Astrocyte (in vitro differentiated cells and primary cell): Measurements from ENCODE around the gene GTPBP3. TPM values are rescaled to one million over a fixed set of nuclear protein-coding genes. Genes with fewer than 3 reads are reported as not detected.

Experiments
- DNase-seq: peaks from one replicate; pipeline ENCODE4 v3.0.0-alpha.2; 2010; ENCODE audit warnings: low read depth
- FAIRE-seq: peaks from 2 replicates; lab custom pipeline; 2011; peaks lifted over from hg19 to GRCh38; lab: Jason Lieb, UNC
- H2AFZ ChIP-seq: 2 replicates; pipeline ENCODE4 v1.6.0; 2012; ENCODE audit warnings: low read depth, low read length, inconsistent platforms
- H3K27ac ChIP-seq: 2 replicates; pipeline ENCODE4 v1.5.1; 2011; ENCODE audit warnings: low read depth, low read length, inconsistent platforms
- H3K27me3 ChIP-seq: 2 replicates; pipeline ENCODE4 v1.6.0; 2011; ENCODE audit warnings: low read length, inconsistent platforms; ENCODE audit not compliant: insufficient read depth
- H3K36me3 ChIP-seq: 2 replicates; pipeline ENCODE4 v1.5.1; 2011; ENCODE audit warnings: low read length, inconsistent platforms; ENCODE audit not compliant: insufficient read depth
- H3K4me1 ChIP-seq: 2 replicates; pipeline ENCODE4 v1.5.1; 2011; ENCODE audit warnings: low read length, inconsistent platforms; ENCODE audit not compliant: insufficient read depth
- H3K4me2 ChIP-seq: 2 replicates; pipeline ENCODE4 v1.6.0; 2012; ENCODE audit warnings: low read length, inconsistent platforms
- H3K4me3 ChIP-seq: 2 replicates; pipeline ENCODE4 v1.5.1; 2011; ENCODE audit warnings: low read depth, mild to moderate bottlenecking, low read length, inconsistent platforms; ENCODE audit not compliant: insufficient read depth
- H3K79me2 ChIP-seq: 2 replicates; pipeline ENCODE4 v1.6.0; 2012; ENCODE audit warnings: mild to moderate bottlenecking, low read length, inconsistent platforms; ENCODE audit not compliant: insufficient read depth
- H3K9ac ChIP-seq: 2 replicates; pipeline ENCODE4 v1.6.0; 2012; ENCODE audit warnings: mild to moderate bottlenecking, low read length, inconsistent platforms
- H3K9me3 ChIP-seq: 2 replicates; pipeline ENCODE4 v1.5.1; 2012; ENCODE audit warnings: low read depth, mild to moderate bottlenecking, low read length, inconsistent platforms; ENCODE audit not compliant: insufficient read depth
- H4K20me1 ChIP-seq: 2 replicates; pipeline ENCODE4 v1.6.0; 2012; ENCODE audit warnings: low read length, inconsistent platforms; ENCODE audit not compliant: insufficient read depth
- H3K27ac Mint-ChIP-seq: one replicate; pipeline ENCODE4 v1.8.0; 2021; ENCODE audit warnings: mild to moderate bottlenecking, mixed read lengths; ENCODE audit not compliant: unreplicated experiment
- H3K27me3 Mint-ChIP-seq: one replicate; pipeline ENCODE4 v1.8.0; 2021; ENCODE audit warnings: low read depth, mixed read lengths; ENCODE audit not compliant: unreplicated experiment
- H3K36me3 Mint-ChIP-seq: one replicate; pipeline ENCODE4 v1.8.0; 2021; ENCODE audit warnings: low read depth, mixed read lengths; ENCODE audit not compliant: unreplicated experiment
- H3K4me1 Mint-ChIP-seq: one replicate; pipeline ENCODE4 v1.8.0; 2021; ENCODE audit warnings: low read depth, mixed read lengths; ENCODE audit not compliant: unreplicated experiment
- H3K4me3 Mint-ChIP-seq: one replicate; pipeline ENCODE4 v1.8.0; 2021; ENCODE audit warnings: mild to moderate bottlenecking, moderate library complexity, mixed read lengths; ENCODE audit not compliant: unreplicated experiment
- H3K9me3 Mint-ChIP-seq: one replicate; pipeline ENCODE4 v1.8.0; 2021; ENCODE audit warnings: mild to moderate bottlenecking, mixed read lengths; ENCODE audit not compliant: unreplicated experiment
- CTCF ChIP-seq: IDR thresholded peaks from 2 replicates; pipeline ENCODE4 v1.5.1; 2011; ENCODE audit warnings: low read depth, mild to moderate bottlenecking, inconsistent platforms, low read length, moderate library complexity; ENCODE audit not compliant: insufficient read depth
- EZH2 ChIP-seq: IDR thresholded peaks from 2 replicates; pipeline ENCODE4 v1.6.1; 2012; ENCODE audit warnings: mild to moderate bottlenecking, low read length, inconsistent platforms; ENCODE audit not compliant: insufficient read depth
- total RNA-seq: library from RNA; stranded (reverse); gene quantifications from 2 replicates; pipeline ENCODE4 v1.2.1, GENCODE V29; 2021

GTPBP3 gene
- total RNA-seq, 1 donor from 2014 or later, result 21.7 TPM

- Mint-ChIP-seq H3K27me3 (no peaks in the 10 kb centered on the region), H3K4me1 (peaks cover 22% of the 10 kb centered on the region), H3K27ac (no peak overlapping the region), H3K9me3 (no peaks in the 10 kb centered on the region), H3K4me3 (no peak overlapping the region), H3K36me3 (peaks cover 10% of the 10 kb centered on the region)
- peaks cover 24% of the 10 kb centered on the region for H3K4me1 ChIP-seq
- FAIRE-seq (no peak), DNase-seq (no peak)
- no peak overlapping the region for H2AFZ ChIP-seq
- H3K36me3 ChIP-seq, result peaks cover 3% of the 10 kb centered on the region
- no peak for TF ChIP-seq CTCF
- TF ChIP-seq EZH2, result no peak
- peaks cover 51% of the 10 kb centered on the region for H4K20me1 ChIP-seq
- H3K4me2 ChIP-seq, result no peak overlapping the region
- H3K79me2 ChIP-seq, result peaks cover 51% of the 10 kb centered on the region
- H3K27me3 ChIP-seq, result no peaks in the 10 kb centered on the region
- no peak overlapping the region for H3K9ac ChIP-seq
- no peak overlapping the region for H3K4me3 ChIP-seq
- no peaks in the 10 kb centered on the region for H3K9me3 ChIP-seq
- no peak overlapping the region for H3K27ac ChIP-seq
Observed at GRCh38 chr19:17314007-17314593, 23.3 kb upstream of the GTPBP3 start.

- no peak overlapping the region for H3K4me3 ChIP-seq
- H3K79me2 ChIP-seq, result peaks cover 4% of the 10 kb centered on the region
- H2AFZ ChIP-seq, result no peak overlapping the region
- H3K4me1 ChIP-seq, result no peaks in the 10 kb centered on the region
- H3K9ac ChIP-seq, result no peak overlapping the region
- no peaks in the 10 kb centered on the region for H3K27me3 Mint-ChIP-seq
- H3K36me3 ChIP-seq, result peaks cover 3% of the 10 kb centered on the region
- H3K27ac ChIP-seq, result no peak overlapping the region
- H3K4me1 Mint-ChIP-seq, result no peaks in the 10 kb centered on the region
- peaks cover 17% of the 10 kb centered on the region for H3K36me3 Mint-ChIP-seq
- FAIRE-seq (no peak), DNase-seq (no peak)
- no peaks in the 10 kb centered on the region for H3K9me3 ChIP-seq
- no peak overlapping the region for H3K4me3 Mint-ChIP-seq
- no peak overlapping the region for H3K4me2 ChIP-seq
- TF ChIP-seq EZH2 (no peak), CTCF (no peak)
- H4K20me1 ChIP-seq, result peaks cover 24% of the 10 kb centered on the region
- no peaks in the 10 kb centered on the region for H3K9me3 Mint-ChIP-seq
- H3K27me3 ChIP-seq, result no peaks in the 10 kb centered on the region
- H3K27ac Mint-ChIP-seq, result no peak overlapping the region
Observed at GRCh38 chr19:17318966-17319365, 18.4 kb upstream of the GTPBP3 start.

- Mint-ChIP-seq H3K4me1 (no peaks in the 10 kb centered on the region), H3K4me3 (no peak overlapping the region), H3K27me3 (no peaks in the 10 kb centered on the region), H3K9me3 (no peaks in the 10 kb centered on the region), H3K27ac (no peak overlapping the region), H3K36me3 (peaks cover 17% of the 10 kb centered on the region)
- H3K4me1 ChIP-seq, result no peaks in the 10 kb centered on the region
- H3K36me3 ChIP-seq, result peaks cover 3% of the 10 kb centered on the region
- H3K27ac ChIP-seq, result no peak overlapping the region
- no peak overlapping the region for H3K4me3 ChIP-seq
- H3K9me3 ChIP-seq, result no peaks in the 10 kb centered on the region
- H4K20me1 ChIP-seq, result peaks cover 19% of the 10 kb centered on the region
- H3K27me3 ChIP-seq, result no peaks in the 10 kb centered on the region
- no peak overlapping the region for H3K4me2 ChIP-seq
- no peak overlapping the region for H2AFZ ChIP-seq
- DNase-seq (no peak), FAIRE-seq (no peak)
- no peak for TF ChIP-seq EZH2
- TF ChIP-seq CTCF, result no peak
- no peaks in the 10 kb centered on the region for H3K79me2 ChIP-seq
- no peak overlapping the region for H3K9ac ChIP-seq
Observed at GRCh38 chr19:17319473-17320238, 17.7 kb upstream of the GTPBP3 start.
